AG09319 (cell line): Measurements from ENCODE around the gene HNRNPUL1.

Source experiments
- DNase-seq: peaks from one replicate; pipeline ENCODE4 v3.0.0-alpha.2; 2010; ENCODE audit warnings: low read depth; ENCODE audit errors: extremely low read depth
- CTCF ChIP-seq: IDR thresholded peaks from 2 replicates; pipeline ENCODE4 v1.5.1; 2011; ENCODE audit warnings: low read depth, mild to moderate bottlenecking, inconsistent platforms, low read length, moderate library complexity

The HNRNPUL1 gene

DNA sequence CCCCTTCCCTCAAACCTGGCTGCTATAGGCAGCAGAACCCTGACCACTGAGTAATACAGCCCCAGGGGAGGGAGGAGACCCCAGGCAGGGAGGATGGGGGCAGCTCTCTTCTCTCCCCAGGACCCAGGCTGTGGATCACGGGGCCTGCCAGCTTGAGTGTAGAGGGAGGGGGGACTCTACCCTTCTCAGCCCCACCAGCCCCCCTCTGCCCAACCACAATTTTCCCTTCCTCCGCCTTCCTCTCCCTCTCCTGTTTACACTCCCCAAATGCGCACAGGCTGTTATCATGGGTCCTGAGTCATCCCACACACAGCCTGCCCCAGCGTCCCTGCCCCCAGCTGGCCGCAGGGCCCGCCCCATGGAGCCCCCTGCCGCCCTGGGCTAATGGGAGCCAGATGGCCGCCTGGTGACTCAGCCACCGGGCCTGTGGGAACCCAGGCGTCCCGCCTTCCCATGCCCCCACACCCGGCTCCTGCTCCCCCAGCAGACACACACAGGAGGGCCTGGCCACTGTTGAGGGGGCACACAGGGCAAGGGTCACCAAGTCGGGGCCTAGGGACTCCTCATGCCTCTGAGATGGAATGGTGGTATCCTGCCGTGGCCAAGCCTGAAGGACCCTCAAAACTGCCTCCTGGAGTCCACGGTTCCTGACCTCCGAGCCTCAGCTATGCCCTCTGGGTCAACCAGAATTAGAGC is 59.4 kb downstream of the HNRNPUL1 start:
- peak; percentile 95 for DNase-seq
- TF ChIP-seq CTCF = no peak

DNA sequence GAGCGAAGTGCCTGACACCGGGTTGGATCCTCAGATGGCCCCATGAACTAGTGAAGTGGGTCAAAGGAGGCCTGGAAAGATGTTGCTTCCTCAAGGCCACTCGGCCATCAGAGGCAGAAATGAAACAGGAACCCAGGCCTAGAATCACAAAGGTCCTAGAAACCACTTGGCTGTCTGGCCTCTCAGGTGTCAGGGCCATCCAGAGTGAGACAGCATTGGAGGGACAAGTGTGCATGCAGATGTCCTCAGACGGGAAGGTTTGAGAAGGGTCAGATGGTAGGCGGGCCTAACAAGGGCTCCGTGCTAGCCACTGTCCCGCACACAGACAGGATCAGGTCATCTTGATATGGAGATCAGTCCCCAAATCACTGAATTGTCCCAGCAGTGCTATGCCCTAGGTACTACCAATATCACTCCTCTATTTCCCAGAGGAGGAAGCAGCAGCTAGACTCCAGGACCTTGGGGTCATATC is 60.1 kb downstream of the HNRNPUL1 start:
- DNase-seq = no peak

GRCh38 chr19:41324921-41325639 is 60.9 kb downstream of the HNRNPUL1 start:
- no peak for DNase-seq

More for the DNA sequence above, 60.1 kb downstream of the HNRNPUL1 start:
- TF ChIP-seq CTCF = no peak

DNA sequence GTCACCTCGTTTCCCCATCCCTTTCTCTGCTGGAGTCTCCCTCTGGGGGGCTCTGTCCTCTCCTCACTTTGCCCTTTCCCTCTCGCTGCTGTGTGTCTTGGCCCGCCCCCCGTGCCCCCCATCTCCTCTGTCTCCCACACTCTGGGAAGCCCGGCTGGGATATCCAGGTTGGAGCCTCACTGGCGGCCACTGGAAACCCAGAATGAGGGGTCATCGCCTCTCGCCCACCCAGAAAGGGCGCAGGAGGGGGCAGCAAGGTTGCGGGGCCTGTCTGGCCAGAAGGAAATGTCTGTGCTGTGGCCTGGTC is 61.4 kb downstream of the HNRNPUL1 start:
- TF ChIP-seq CTCF = no peak
- DNase-seq = no peak

More at GRCh38 chr19:41324921-41325639, 60.9 kb downstream of the HNRNPUL1 start:
- TF ChIP-seq CTCF = no peak

DNA sequence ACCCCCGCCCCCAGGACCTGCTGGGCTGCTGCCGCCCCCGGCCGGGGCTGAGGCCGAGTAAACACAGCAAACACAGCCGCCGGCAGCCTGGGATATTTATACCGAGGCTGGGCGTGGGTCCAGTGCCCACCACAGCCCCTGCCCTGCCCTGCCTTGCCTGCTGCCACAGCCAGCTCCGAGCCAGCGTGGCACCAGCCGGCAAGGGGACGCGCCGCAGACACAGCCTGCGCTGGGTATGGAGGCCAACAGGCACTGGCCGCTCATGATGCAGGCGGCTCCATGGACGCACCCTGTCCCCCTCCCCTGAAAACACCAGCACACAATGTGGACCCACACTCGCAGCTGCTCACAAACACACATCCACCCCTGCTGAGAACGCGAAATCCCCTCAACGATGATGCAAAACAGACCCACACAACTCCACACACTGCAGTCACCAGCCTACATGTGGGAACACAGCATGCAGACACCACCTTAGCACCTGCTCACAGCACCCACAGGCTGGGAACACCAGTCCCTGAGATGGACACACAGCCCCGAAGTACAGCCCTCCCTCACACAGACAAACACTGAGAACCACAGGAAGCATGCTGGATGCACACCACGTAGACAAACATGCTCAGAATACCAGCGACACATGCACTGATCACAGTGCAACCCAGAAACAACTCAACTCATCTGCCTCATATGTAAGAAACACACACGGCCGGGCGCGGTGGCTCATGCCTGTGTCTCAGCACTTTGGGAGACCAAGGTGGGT is 62.0 kb downstream of the HNRNPUL1 start:
- no peak for TF ChIP-seq CTCF
- no peak for DNase-seq

GRCh38 chr19:41327076-41327575 is 63.0 kb downstream of the HNRNPUL1 start:
- no peak for TF ChIP-seq CTCF
- no peak for DNase-seq

DNA sequence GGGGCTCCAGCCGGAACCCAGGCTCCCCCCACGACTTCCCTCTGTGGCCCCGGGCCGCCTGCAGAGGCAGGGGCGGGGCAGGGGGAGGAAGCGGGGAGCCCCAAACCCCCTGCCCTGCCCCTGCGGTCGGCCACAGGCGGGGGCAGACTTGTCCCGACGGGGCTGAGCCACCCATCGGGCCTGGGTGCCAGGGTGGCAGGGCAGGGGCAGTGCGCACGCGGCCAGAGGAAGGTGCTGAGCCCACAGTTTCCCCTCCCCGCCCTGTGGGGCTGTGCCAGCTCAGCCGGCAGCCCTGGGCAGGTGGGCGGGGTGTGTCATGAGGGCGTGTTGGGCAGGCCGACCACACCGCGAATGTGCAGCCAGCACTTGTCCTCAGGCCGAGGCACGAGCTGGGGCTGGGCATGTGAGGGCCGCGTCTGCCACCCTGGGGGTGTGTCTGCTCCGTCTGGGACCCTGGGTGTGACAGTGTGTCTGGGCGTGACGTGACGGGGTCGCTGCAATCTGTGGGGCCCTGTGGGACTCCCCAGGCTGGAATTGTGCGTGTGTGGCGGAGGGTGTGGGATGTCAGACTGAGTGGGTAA is 63.5 kb downstream of the HNRNPUL1 start:
- no peak for DNase-seq
- no peak for TF ChIP-seq CTCF
